ENCODE measurements around the gene SLC22A4.

GRCh38 chr5:132342291-132343180, 48.3 kb downstream of the SLC22A4 start:
- no peak for TF ChIP-seq EZH2 (IDR thresholded peaks at IDR 0.05)
- no peak for TF ChIP-seq CTCF (IDR thresholded peaks at IDR 0.05)
- TF ChIP-seq EZH2phosphoT487 (IDR thresholded peaks at IDR 0.05): no peak
